PC-3 (cell line): ENCODE results near the gene EEF1E1.

Experiments used
- CTCF ChIP-seq: fragments of 300-600 bp; sonication (generic); conservative IDR thresholded peaks from 2 replicates; pipeline ENCODE4 v1.5.1; 2017; ENCODE audit warnings: antibody characterized with exemption, low read depth, mild to moderate bottlenecking, low read length
- EZH2 ChIP-seq: fragments of 300-600 bp; sonication (generic); IDR thresholded peaks from one replicate; pipeline ENCODE4 v1.6.1; 2017; ENCODE audit warnings: antibody characterized with exemption, mild to moderate bottlenecking, low read length; ENCODE audit not compliant: unreplicated experiment
- EZH2phosphoT487 ChIP-seq: fragments of 300-600 bp; sonication (generic); IDR thresholded peaks from 2 replicates; pipeline ENCODE4 v1.6.1; 2018; ENCODE audit warnings: mild to moderate bottlenecking, antibody characterized with exemption, low read length, borderline replicate concordance

- TF ChIP-seq CTCF (no peak), EZH2phosphoT487 (no peak), EZH2 (no peak)
These were observed 17.3 kb downstream of the EEF1E1 start for GRCh38 chr6:8085053-8085511.
